Heart left ventricle (tissue), 13 donors: Measurements from ENCODE around the gene WDR47.

Experiments used
- CTCF ChIP-seq, 12 donors: fragments of 200-600 bp; sonication (generic) in 4 of 12; IDR thresholded peaks; one replicate each; pipeline versions ENCODE4 v1.5.0 to v1.8.0; 2018 to 2022; ENCODE audit warnings: antibody characterized with exemption in 12 of 12, mild to moderate bottlenecking in 5 of 12
- POLR2A ChIP-seq, 2 donors: fragments of 450-650 bp; IDR thresholded peaks; one replicate each; pipeline ENCODE4 v1.6.1; 2017; ENCODE audit warnings: antibody characterized with exemption in 2 of 2, mild to moderate bottlenecking in 2 of 2, moderate library complexity in 2 of 2
- donor health status: ischemic (EF 13 %, LVEDD 7.1; RV severe dilation, severe dysfunction).
- donor health status: DM: no; HTN: yes; CAD: no.
- donor health status: DM: no; HTN: no; CAD: no.
- donor health status: ischemic (EF 25% LVEDD 6.9; RV normal size, moderate dysfunction).
- donor health status: ischemic (EF 25% LVEDD 5.7; RV mildly dilated, moderate dysfunction).
- donor health status: ischemic (EF 35%, LVEDD 5.7; RV mildly dilated, moderate dysfunction).
- donor health status: nonischemic (EF 11% LVEDD 7.7; RV severe dilation, severe dysfunction).
- donor health status: DM: yes; HTN: yes; CAD: no.
- donor health status: PGD.
- donor health status: ischemic (EF 29% LVEDD 5.4; RV normal size, mild dysfunction).
- donor health status: nonischemic (EF 23%, LVEDD 6.1; RV moderate dilation, normal function).

- TF ChIP-seq CTCF (IDR thresholded peaks at IDR 0.05) (peak in 2 of 12 donors; percentile 8 to 19), POLR2A (IDR thresholded peaks at IDR 0.05) (peak; percentile 81 to 97)
These were observed at the start of gene WDR47 for GRCh38 chr1:109041621-109042468.
